ENCODE measurements around the gene LSAMP.

GRCh38 chr3:115891006-115891636, 554.2 kb downstream of the LSAMP start:
- TF ChIP-seq, protein P1, sequence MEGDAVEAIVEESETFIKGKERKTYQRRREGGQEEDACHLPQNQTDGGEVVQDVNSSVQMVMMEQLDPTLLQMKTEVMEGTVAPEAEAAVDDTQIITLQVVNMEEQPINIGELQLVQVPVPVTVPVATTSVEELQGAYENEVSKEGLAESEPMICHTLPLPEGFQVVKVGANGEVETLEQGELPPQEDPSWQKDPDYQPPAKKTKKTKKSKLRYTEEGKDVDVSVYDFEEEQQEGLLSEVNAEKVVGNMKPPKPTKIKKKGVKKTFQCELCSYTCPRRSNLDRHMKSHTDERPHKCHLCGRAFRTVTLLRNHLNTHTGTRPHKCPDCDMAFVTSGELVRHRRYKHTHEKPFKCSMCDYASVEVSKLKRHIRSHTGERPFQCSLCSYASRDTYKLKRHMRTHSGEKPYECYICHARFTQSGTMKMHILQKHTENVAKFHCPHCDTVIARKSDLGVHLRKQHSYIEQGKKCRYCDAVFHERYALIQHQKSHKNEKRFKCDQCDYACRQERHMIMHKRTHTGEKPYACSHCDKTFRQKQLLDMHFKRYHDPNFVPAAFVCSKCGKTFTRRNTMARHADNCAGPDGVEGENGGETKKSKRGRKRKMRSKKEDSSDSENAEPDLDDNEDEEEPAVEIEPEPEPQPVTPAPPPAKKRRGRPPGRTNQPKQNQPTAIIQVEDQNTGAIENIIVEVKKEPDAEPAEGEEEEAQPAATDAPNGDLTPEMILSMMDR (IDR thresholded peaks at IDR 0.05; ENCODE audit: borderline replicate concordance, extremely low read depth, low read length, poor library complexity, severe bottlenecking), result no peak
- no peak for TF ChIP-seq EZH2 (IDR thresholded peaks at IDR 0.05; ENCODE audit: borderline replicate concordance, low read depth, low read length, severe bottlenecking)

Data from DND-41 (cell line).